GM12873 (cell line): ENCODE results near the gene ELMO2.

Experiments
- CTCF ChIP-seq: IDR thresholded peaks from 2 replicates; pipeline ENCODE4 v1.5.1; 2012; ENCODE audit warnings: low read depth, mild to moderate bottlenecking, moderate library complexity, low read length, control low read depth; ENCODE audit not compliant: insufficient read depth; ENCODE audit errors: missing control alignments

ELMO2 gene

GRCh38 chr20:46350201-46350985 is 56.0 kb downstream of the ELMO2 start:
- no peak for TF ChIP-seq CTCF

- TF ChIP-seq CTCF, result no peak
These were observed 56.7 kb downstream of the ELMO2 start for GRCh38 chr20:46349742-46350056.

GRCh38 chr20:46349035-46349741 is 57.2 kb downstream of the ELMO2 start:
- TF ChIP-seq CTCF, result peak; percentile 86

- no peak for TF ChIP-seq CTCF
These were observed 58.3 kb downstream of the ELMO2 start for GRCh38 chr20:46347841-46348803.

GRCh38 chr20:46346770-46347169 is 59.6 kb downstream of the ELMO2 start:
- no peak for TF ChIP-seq CTCF

GRCh38 chr20:46344488-46345162 is 61.8 kb downstream of the ELMO2 start:
- no peak for TF ChIP-seq CTCF
